ENCODE results near the gene RFPL2. TPM values are rescaled to one million over a fixed set of nuclear protein-coding genes. Genes with fewer than 3 reads are reported as not detected.
"Not testable (repeated sequence)": the region's sequence is repeated elsewhere in the genome, so short reads cannot be mapped to it uniquely, and the experiment has no call there.

The RFPL2 gene
- total RNA-seq, 3 donors from 2014 or later = not detected

GRCh38 chr22:32160411-32160810 is 44.5 kb downstream of the RFPL2 start:
- H3K27me3 Mint-ChIP-seq (ENCODE audit: low read depth); H3K4me3 Mint-ChIP-seq; ATAC-seq; H3K36me3 Mint-ChIP-seq (ENCODE audit: insufficient read depth); DNase-seq; H3K9me3 Mint-ChIP-seq; H3K4me1 Mint-ChIP-seq (ENCODE audit: low read depth): not testable (repeated sequence)

GRCh38 chr22:32158712-32159533 is 46.0 kb downstream of the RFPL2 start, which contains the start of gene C22orf42:
Gene C22orf42 (minus strand): TSS chr22:32159303. CDS start chr22:32159215, 88 bp downstream.
- peaks cover 7% of the 10 kb centered on the region for H3K27me3 Mint-ChIP-seq (ENCODE audit: low read depth)
- H3K4me3 Mint-ChIP-seq = no peak within 1 kb of the TSS
- H3K4me1 Mint-ChIP-seq (ENCODE audit: low read depth) = peaks cover 3% of the 10 kb centered on the region
- no peaks in the 10 kb centered on the region for H3K36me3 Mint-ChIP-seq (ENCODE audit: insufficient read depth)
- ATAC-seq = no peak
- DNase-seq = no peak
- H3K9me3 Mint-ChIP-seq = no peaks in the 10 kb centered on the region

- DNase-seq; H3K27me3 Mint-ChIP-seq (ENCODE audit: low read depth); H3K9me3 Mint-ChIP-seq; H3K36me3 Mint-ChIP-seq (ENCODE audit: insufficient read depth); ATAC-seq; H3K4me3 Mint-ChIP-seq: not testable (repeated sequence)
- H3K4me1 Mint-ChIP-seq (ENCODE audit: low read depth) = peaks cover 10% of the 10 kb centered on the region
Observed at GRCh38 chr22:32157632-32158031, 47.2 kb downstream of the RFPL2 start.

GRCh38 chr22:32154727-32155126 is 50.1 kb downstream of the RFPL2 start:
- H3K36me3 Mint-ChIP-seq (ENCODE audit: insufficient read depth); H3K4me3 Mint-ChIP-seq; H3K9me3 Mint-ChIP-seq; H3K27me3 Mint-ChIP-seq (ENCODE audit: low read depth); DNase-seq; ATAC-seq: not testable (repeated sequence)
- peaks cover 12% of the 10 kb centered on the region for H3K4me1 Mint-ChIP-seq (ENCODE audit: low read depth)

GRCh38 chr22:32151641-32152040 is 53.2 kb downstream of the RFPL2 start:
- not testable (repeated sequence) for ATAC-seq; H3K36me3 Mint-ChIP-seq (ENCODE audit: insufficient read depth); H3K9me3 Mint-ChIP-seq; H3K4me3 Mint-ChIP-seq; H3K27me3 Mint-ChIP-seq (ENCODE audit: low read depth); DNase-seq
- H3K4me1 Mint-ChIP-seq (ENCODE audit: low read depth) = peaks cover 12% of the 10 kb centered on the region

- H3K36me3 Mint-ChIP-seq (ENCODE audit: insufficient read depth); H3K4me3 Mint-ChIP-seq; H3K9me3 Mint-ChIP-seq; ATAC-seq; DNase-seq; H3K27me3 Mint-ChIP-seq (ENCODE audit: low read depth): not testable (repeated sequence)
- H3K4me1 Mint-ChIP-seq (ENCODE audit: low read depth) = peaks cover 12% of the 10 kb centered on the region
Observed at GRCh38 chr22:32150647-32151046, 54.2 kb downstream of the RFPL2 start.

- DNase-seq; H3K9me3 Mint-ChIP-seq; ATAC-seq; H3K27me3 Mint-ChIP-seq (ENCODE audit: low read depth); H3K4me3 Mint-ChIP-seq; H3K36me3 Mint-ChIP-seq (ENCODE audit: insufficient read depth): not testable (repeated sequence)
- H3K4me1 Mint-ChIP-seq (ENCODE audit: low read depth) = peaks cover 27% of the 10 kb centered on the region
Observed at GRCh38 chr22:32148372-32148771, 56.5 kb downstream of the RFPL2 start.

GRCh38 chr22:32147128-32147527 is 57.7 kb downstream of the RFPL2 start:
- H3K4me3 Mint-ChIP-seq; H3K9me3 Mint-ChIP-seq; H3K36me3 Mint-ChIP-seq (ENCODE audit: insufficient read depth); H3K27me3 Mint-ChIP-seq (ENCODE audit: low read depth); ATAC-seq; DNase-seq: not testable (repeated sequence)
- peaks cover 32% of the 10 kb centered on the region for H3K4me1 Mint-ChIP-seq (ENCODE audit: low read depth)

- peaks cover 4% of the 10 kb centered on the region for H3K9me3 Mint-ChIP-seq
Observed at GRCh38 chr22:32144496-32145274, 60.2 kb downstream of the RFPL2 start.

GRCh38 chr22:32142600-32142999 is 62.3 kb downstream of the RFPL2 start:
- peaks cover 3% of the 10 kb centered on the region for H3K9me3 Mint-ChIP-seq
- DNase-seq (peak; percentile 14), ATAC-seq (peak; percentile 37 to 47)
- no peak overlapping the region for H3K4me3 Mint-ChIP-seq
- H3K27me3 Mint-ChIP-seq (ENCODE audit: low read depth) = no peaks in the 10 kb centered on the region
- H3K36me3 Mint-ChIP-seq (ENCODE audit: insufficient read depth) = peaks cover 2% of the 10 kb centered on the region
- peaks cover 45% of the 10 kb centered on the region for H3K4me1 Mint-ChIP-seq (ENCODE audit: low read depth)

More at GRCh38 chr22:32144496-32145274, 60.2 kb downstream of the RFPL2 start:
- DNase-seq (no peak), ATAC-seq (no peak)
- Mint-ChIP-seq H3K27me3 (ENCODE audit: low read depth) (no peaks in the 10 kb centered on the region), H3K4me3 (no peak overlapping the region), H3K36me3 (ENCODE audit: insufficient read depth) (peaks cover 3% of the 10 kb centered on the region), H3K4me1 (ENCODE audit: low read depth) (peaks cover 37% of the 10 kb centered on the region)

GRCh38 chr22:32140688-32141087 is 64.2 kb downstream of the RFPL2 start:
- not testable (repeated sequence) for H3K4me3 Mint-ChIP-seq; H3K27me3 Mint-ChIP-seq (ENCODE audit: low read depth); ATAC-seq; H3K9me3 Mint-ChIP-seq; DNase-seq; H3K36me3 Mint-ChIP-seq (ENCODE audit: insufficient read depth)
- H3K4me1 Mint-ChIP-seq (ENCODE audit: low read depth) = peaks cover 53% of the 10 kb centered on the region

Other genes starting within 250 kb of the RFPL2 start
- not detected for gene SLC5A1, start 161.8 kb downstream of the RFPL2 start, total RNA-seq
- gene C22orf42, start 45.8 kb downstream of the RFPL2 start, total RNA-seq = not detected
- not detected for gene SLC5A4, start 50.3 kb upstream of the RFPL2 start, total RNA-seq
- gene RFPL3, start 152.8 kb upstream of the RFPL2 start, total RNA-seq = not detected
- gene RTCB, start 207.2 kb upstream of the RFPL2 start, total RNA-seq = 100 to 1,000 TPM; 120 to 131 (median 124) TPM